ENCODE results near the gene SLC6A9.

Gene SLC6A9

GRCh38 chr1:44031252-44032169, at the start of gene SLC6A9:
Gene SLC6A9 (minus strand): TSS chr1:44031462. CDS start chr1:44024277, 7,185 bp downstream.
- TF ChIP-seq CTCF (IDR thresholded peaks at IDR 0.05; ENCODE audit: insufficient read depth, low read depth, low read length, missing control alignments) = no peak
- H3K4me3 ChIP-seq (ENCODE audit: low read depth, low read length) = peak within 1 kb of the TSS; percentile 64
- peak; percentile 34 for DNase-seq (ENCODE audit: low read depth)

GRCh38 chr1:44079566-44079965, 48.3 kb upstream of the SLC6A9 start:
- no peak for DNase-seq (ENCODE audit: low read depth)
- no peak for TF ChIP-seq CTCF (IDR thresholded peaks at IDR 0.05; ENCODE audit: insufficient read depth, low read depth, low read length, missing control alignments)
- H3K4me3 ChIP-seq (ENCODE audit: low read depth, low read length) = no peak overlapping the region

GRCh38 chr1:44078104-44078503, 46.8 kb upstream of the SLC6A9 start:
- no peak for TF ChIP-seq CTCF (IDR thresholded peaks at IDR 0.05; ENCODE audit: insufficient read depth, low read depth, low read length, missing control alignments)
- no peak for DNase-seq (ENCODE audit: low read depth)
- no peak overlapping the region for H3K4me3 ChIP-seq (ENCODE audit: low read depth, low read length)

- no peak for DNase-seq (ENCODE audit: low read depth)
- no peak for TF ChIP-seq CTCF (IDR thresholded peaks at IDR 0.05; ENCODE audit: insufficient read depth, low read depth, low read length, missing control alignments)
- H3K4me3 ChIP-seq (ENCODE audit: low read depth, low read length) = no peak overlapping the region
These were observed 46.2 kb upstream of the SLC6A9 start for GRCh38 chr1:44077421-44077820.

GRCh38 chr1:44076066-44076465, 44.8 kb upstream of the SLC6A9 start:
- no peak for DNase-seq (ENCODE audit: low read depth)
- TF ChIP-seq CTCF (IDR thresholded peaks at IDR 0.05; ENCODE audit: insufficient read depth, low read depth, low read length, missing control alignments) = no peak

GRCh38 chr1:44074415-44074814, 43.2 kb upstream of the SLC6A9 start:
- TF ChIP-seq CTCF (IDR thresholded peaks at IDR 0.05; ENCODE audit: insufficient read depth, low read depth, low read length, missing control alignments) = no peak

More at GRCh38 chr1:44076066-44076465, 44.8 kb upstream of the SLC6A9 start:
- H3K4me3 ChIP-seq (ENCODE audit: low read depth, low read length) = no peak overlapping the region

More at GRCh38 chr1:44074415-44074814, 43.2 kb upstream of the SLC6A9 start:
- DNase-seq (ENCODE audit: low read depth) = no peak
- H3K4me3 ChIP-seq (ENCODE audit: low read depth, low read length) = no peak overlapping the region
